Measurements from ENCODE around the gene POU3F1.

POU3F1 gene

DNA sequence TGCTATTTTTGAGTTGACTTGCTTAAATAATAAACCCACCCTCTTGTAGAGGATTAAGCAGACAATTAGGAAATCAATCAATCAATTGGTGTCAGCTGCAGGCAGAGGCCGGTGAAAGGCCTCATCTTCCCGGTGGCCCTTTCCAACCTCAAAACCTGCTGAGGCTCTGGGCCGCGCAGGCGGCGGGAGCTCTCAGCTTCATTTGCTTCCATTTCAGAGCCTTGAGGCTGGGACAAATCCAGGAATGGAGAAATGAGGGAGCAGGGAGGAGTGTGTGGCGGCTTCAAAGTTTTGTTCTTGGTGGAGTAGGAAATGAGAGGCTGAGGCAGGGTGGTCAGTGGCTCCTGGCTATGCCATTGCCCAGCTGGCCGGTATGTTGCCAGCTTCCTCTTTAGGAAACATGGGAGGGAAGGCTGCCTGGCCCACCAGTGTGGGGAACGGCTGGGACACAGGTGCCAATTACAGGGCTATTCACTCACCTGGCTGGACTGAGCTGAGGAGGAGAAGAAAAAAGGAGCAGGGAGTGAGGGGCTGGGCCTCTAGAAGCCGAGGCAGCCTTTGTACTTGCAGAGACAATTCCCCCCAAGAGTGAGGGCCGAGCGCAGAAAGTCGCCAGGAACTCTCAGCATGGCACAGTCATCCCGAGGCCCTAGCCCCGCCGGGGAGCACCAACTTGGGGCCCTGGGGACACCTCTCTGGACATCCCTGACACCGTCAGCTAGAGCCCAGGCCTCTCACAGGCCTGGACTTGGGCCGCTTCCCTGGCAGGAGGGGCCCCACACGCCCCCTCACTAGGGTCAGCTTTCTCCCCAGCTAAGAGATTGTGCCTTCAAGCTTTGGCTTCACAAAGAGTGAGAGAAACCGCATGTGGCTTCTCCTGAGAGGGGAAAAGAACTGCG is 4.4 kb downstream of the POU3F1 start:
- no peaks in the 10 kb centered on the region for H3K27me3 ChIP-seq (ENCODE audit: low read depth, low read length)
- H3K9ac ChIP-seq (ENCODE audit: low read length), result peak overlapping the region; percentile 98
- peak overlapping the region; percentile 96 for H3K4me3 ChIP-seq (ENCODE audit: low read length)
- TF ChIP-seq, protein P1, sequence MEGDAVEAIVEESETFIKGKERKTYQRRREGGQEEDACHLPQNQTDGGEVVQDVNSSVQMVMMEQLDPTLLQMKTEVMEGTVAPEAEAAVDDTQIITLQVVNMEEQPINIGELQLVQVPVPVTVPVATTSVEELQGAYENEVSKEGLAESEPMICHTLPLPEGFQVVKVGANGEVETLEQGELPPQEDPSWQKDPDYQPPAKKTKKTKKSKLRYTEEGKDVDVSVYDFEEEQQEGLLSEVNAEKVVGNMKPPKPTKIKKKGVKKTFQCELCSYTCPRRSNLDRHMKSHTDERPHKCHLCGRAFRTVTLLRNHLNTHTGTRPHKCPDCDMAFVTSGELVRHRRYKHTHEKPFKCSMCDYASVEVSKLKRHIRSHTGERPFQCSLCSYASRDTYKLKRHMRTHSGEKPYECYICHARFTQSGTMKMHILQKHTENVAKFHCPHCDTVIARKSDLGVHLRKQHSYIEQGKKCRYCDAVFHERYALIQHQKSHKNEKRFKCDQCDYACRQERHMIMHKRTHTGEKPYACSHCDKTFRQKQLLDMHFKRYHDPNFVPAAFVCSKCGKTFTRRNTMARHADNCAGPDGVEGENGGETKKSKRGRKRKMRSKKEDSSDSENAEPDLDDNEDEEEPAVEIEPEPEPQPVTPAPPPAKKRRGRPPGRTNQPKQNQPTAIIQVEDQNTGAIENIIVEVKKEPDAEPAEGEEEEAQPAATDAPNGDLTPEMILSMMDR (IDR thresholded peaks at IDR 0.05; ENCODE audit: low read depth, low read length), result no peak
- TF ChIP-seq EZH2phosphoT487 (IDR thresholded peaks at IDR 0.05; ENCODE audit: low read depth), result no peak
- no peak overlapping the region for H2AFZ ChIP-seq (ENCODE audit: low read depth, low read length)
- H4K20me1 ChIP-seq (ENCODE audit: insufficient read depth, low read length), result peaks cover 9% of the 10 kb centered on the region; the same call in 1 of the 2 replicates
- H3K4me2 ChIP-seq (ENCODE audit: low read length), result peak overlapping the region; percentile 87
- peak overlapping the region; percentile 97 for H3K27ac ChIP-seq (ENCODE audit: low read length)
- peaks cover 49% of the 10 kb centered on the region for H3K4me1 ChIP-seq (ENCODE audit: low read length)
- peaks cover 47% of the 10 kb centered on the region for H3K36me3 ChIP-seq (replicated peaks; ENCODE audit: low read depth, low read length)
- H3K9me3 ChIP-seq (ENCODE audit: insufficient read depth, low read length), result no peaks in the 10 kb centered on the region
- peaks cover 98% of the 10 kb centered on the region for H3K79me2 ChIP-seq (ENCODE audit: low read length)

DNA sequence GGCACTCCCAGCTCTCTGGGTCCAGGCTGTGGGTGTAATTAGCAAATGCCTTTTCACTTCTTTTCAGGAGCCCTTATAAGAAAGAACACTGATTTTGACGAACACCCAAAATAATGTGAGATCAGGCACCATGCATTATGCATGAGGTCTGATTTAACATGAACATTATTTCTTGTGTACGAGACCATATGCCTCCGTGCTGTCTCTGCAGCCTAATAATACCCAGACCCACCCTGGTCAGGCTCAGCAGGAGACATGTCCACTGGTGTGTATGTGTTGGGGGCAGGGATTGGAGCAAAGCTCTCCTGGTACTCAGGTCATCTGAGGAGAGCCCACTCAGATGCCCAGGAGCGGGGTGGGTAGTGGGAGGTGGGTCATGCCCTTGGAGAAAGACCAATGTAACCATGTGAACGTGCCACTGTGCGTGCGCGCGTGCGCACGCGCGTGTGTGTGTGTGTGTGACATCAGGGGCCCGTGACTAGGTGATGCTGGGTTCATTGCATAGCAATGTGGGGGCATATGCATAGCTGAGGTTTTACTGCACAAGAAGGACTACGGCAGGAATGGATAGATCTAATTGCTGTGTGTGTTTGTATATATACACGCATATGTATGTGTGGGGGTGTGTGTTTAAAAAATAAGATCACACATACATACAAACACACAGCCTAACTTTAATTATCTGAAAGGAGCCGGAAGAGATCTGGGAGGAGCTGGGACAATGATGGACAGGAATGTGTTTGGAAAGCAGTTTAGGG is 7.1 kb downstream of the POU3F1 start:
- peak overlapping the region; percentile 96 for H3K4me3 ChIP-seq (ENCODE audit: low read length)
- H4K20me1 ChIP-seq (ENCODE audit: insufficient read depth, low read length), result peaks cover 6% of the 10 kb centered on the region; the same call in 1 of the 2 replicates
- H3K9me3 ChIP-seq (ENCODE audit: insufficient read depth, low read length), result no peaks in the 10 kb centered on the region
- H3K27me3 ChIP-seq (ENCODE audit: low read depth, low read length), result no peaks in the 10 kb centered on the region
- peaks cover 95% of the 10 kb centered on the region for H3K79me2 ChIP-seq (ENCODE audit: low read length)
- H3K36me3 ChIP-seq (replicated peaks; ENCODE audit: low read depth, low read length), result peaks cover 34% of the 10 kb centered on the region
- peak overlapping the region; percentile 98 for H3K9ac ChIP-seq (ENCODE audit: low read length)
- H2AFZ ChIP-seq (ENCODE audit: low read depth, low read length), result no peak overlapping the region
- H3K4me1 ChIP-seq (ENCODE audit: low read length), result peaks cover 50% of the 10 kb centered on the region
- H3K4me2 ChIP-seq (ENCODE audit: low read length), result peak overlapping the region; percentile 87
- TF ChIP-seq EZH2phosphoT487 (IDR thresholded peaks at IDR 0.05; ENCODE audit: low read depth), result no peak
- TF ChIP-seq, protein P1 (IDR thresholded peaks at IDR 0.05; ENCODE audit: low read depth, low read length), result no peak
- peak overlapping the region; percentile 97 for H3K27ac ChIP-seq (ENCODE audit: low read length)

DNA sequence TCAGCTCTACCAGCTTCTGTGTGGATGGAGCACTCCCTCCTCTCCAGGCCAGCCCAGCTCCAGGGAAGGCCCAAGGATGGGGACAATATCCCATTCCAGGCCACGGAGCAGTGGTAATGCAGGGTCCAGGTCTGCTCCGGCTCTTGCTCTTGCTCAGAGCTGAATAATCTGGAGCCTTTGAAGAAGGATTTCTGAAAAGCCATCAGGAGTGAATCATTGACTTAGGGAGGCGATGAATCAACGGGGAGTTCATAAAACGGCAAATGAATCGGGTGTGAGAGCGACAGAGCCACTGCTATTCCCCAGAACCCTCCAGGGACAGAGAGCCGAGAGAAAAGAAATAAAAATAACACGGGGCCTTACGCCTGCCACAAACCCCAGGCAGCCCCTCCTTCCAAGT is 7.7 kb downstream of the POU3F1 start:
- Histone ChIP-seq H3K9ac (ENCODE audit: low read length) (peak overlapping the region; percentile 98), H3K79me2 (ENCODE audit: low read length) (peaks cover 95% of the 10 kb centered on the region), H4K20me1 (ENCODE audit: insufficient read depth, low read length) (peaks cover under 1% of the 10 kb centered on the region; the same call in 1 of the 2 replicates), H3K27ac (ENCODE audit: low read length) (peak overlapping the region; percentile 97), H3K36me3 (replicated peaks; ENCODE audit: low read depth, low read length) (peaks cover 28% of the 10 kb centered on the region), H3K9me3 (ENCODE audit: insufficient read depth, low read length) (no peaks in the 10 kb centered on the region), H3K4me3 (ENCODE audit: low read length) (peak overlapping the region; percentile 96), H3K4me2 (ENCODE audit: low read length) (peak overlapping the region; percentile 87), H3K4me1 (ENCODE audit: low read length) (peaks cover 57% of the 10 kb centered on the region), H2AFZ (ENCODE audit: low read depth, low read length) (no peak overlapping the region), H3K27me3 (ENCODE audit: low read depth, low read length) (no peaks in the 10 kb centered on the region)
- no peak for TF ChIP-seq EZH2phosphoT487 (IDR thresholded peaks at IDR 0.05; ENCODE audit: low read depth)
- TF ChIP-seq, protein P1 (IDR thresholded peaks at IDR 0.05; ENCODE audit: low read depth, low read length), result no peak

Data from OCI-LY3 (cell line).